IPS-11a (cell line): ENCODE measurements around the gene SIGLEC15.

Experiments used
- H3K4me3 ChIP-seq: one replicate; pipeline ENCODE4 v1.5.1; 2013; ENCODE audit warnings: low read depth, low read length, control low read depth

Gene SIGLEC15

GRCh38 chr18:45874491-45875184 lies 49.2 kb downstream of the SIGLEC15 start:
- no peak overlapping the region for H3K4me3 ChIP-seq

GRCh38 chr18:45876161-45876560 lies 50.7 kb downstream of the SIGLEC15 start:
- H3K4me3 ChIP-seq = no peak overlapping the region

- H3K4me3 ChIP-seq = no peak overlapping the region
Measured at GRCh38 chr18:45877403-45877802, 51.9 kb downstream of the SIGLEC15 start.

- no peak overlapping the region for H3K4me3 ChIP-seq
Measured at GRCh38 chr18:45879681-45880655, 54.5 kb downstream of the SIGLEC15 start.

- H3K4me3 ChIP-seq = no peak overlapping the region
Measured at GRCh38 chr18:45880876-45881558, 55.5 kb downstream of the SIGLEC15 start.

- H3K4me3 ChIP-seq = no peak overlapping the region
Measured at GRCh38 chr18:45887585-45887984, 62.1 kb downstream of the SIGLEC15 start.

GRCh38 chr18:45889419-45890064 lies 64.1 kb downstream of the SIGLEC15 start:
- no peak overlapping the region for H3K4me3 ChIP-seq

- no peak overlapping the region for H3K4me3 ChIP-seq
Measured at GRCh38 chr18:45890606-45891005, 65.1 kb downstream of the SIGLEC15 start.

- no peak overlapping the region for H3K4me3 ChIP-seq
Measured at GRCh38 chr18:45891806-45892205, 66.3 kb downstream of the SIGLEC15 start.
